ENCODE data around the gene PHLDB3. TPM values are rescaled to one million over a fixed set of nuclear protein-coding genes. Genes with fewer than 3 reads are reported as not detected.

PHLDB3 gene
- total RNA-seq, 2 experiments from 2014 or later = 6.0 to 20.6 TPM

DNA sequence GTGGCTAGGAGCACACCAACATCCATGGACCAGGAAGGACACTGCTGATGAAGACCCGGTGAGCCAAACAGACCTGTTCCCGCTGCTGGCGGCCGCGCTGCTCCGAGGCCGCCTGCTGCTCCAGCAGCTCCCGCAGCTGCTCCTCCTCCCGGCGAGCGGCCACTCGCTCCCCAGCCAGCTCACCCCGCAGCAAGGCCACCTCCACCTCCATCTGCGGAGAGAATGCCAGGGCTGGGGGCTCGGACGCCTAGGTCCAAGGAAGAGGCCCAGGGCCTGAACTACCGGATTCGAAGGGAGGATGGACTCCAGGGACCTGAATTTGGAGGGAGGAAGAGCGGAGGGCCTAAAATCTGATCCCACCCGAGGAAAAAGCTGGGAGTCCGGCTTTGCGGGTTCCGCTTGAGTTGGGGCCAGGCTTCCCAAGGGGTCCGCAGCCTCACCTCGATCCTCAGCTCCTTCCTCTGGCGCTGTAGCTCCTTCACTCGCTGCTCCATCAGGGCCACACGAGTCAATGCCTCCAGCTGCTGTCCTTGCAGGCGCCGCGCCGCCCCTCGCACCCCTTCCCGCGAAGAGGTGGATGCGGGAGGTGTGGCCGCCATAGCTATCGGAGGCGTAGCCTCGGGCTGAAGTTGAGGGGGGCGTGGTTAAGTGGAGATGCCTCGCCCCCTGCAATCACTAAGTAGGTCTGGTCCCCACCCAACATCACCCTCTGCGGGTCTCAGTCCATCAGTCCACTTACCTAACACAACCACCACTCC is 2.7 kb downstream of the PHLDB3 start:
- ChIA-PET POLR2A (interaction anchor here (0.5 to 0.6 kb wide), 2 partner anchors 32 to 711 kb away, joined by 3 read pairs; no protein-coding TSS in a partner anchor), CTCF (ENCODE audit: unreplicated experiment) (interaction anchor here (0.9 kb wide), 1 partner anchor 38 kb away, joined by 10 read pairs; no protein-coding TSS in a partner anchor)
- H4K20me1 ChIP-seq (ENCODE audit: insufficient read depth, low read length) = no peaks in the 10 kb centered on the region
- no peak overlapping the region for H3K4me3 ChIP-seq (ENCODE audit: low read depth, low read length, poor library complexity, severe bottlenecking)
- no peaks in the 10 kb centered on the region for H3K9me3 ChIP-seq (ENCODE audit: low read length)
- peaks cover 16% of the 10 kb centered on the region for H3K4me1 ChIP-seq (ENCODE audit: insufficient read depth, low read length, poor library complexity, severe bottlenecking)
- H3K27ac ChIP-seq (ENCODE audit: low read depth, low read length, poor library complexity, severe bottlenecking) = no peak overlapping the region
- no peaks in the 10 kb centered on the region for H3K9me2 ChIP-seq (ENCODE audit: insufficient read depth, low read length)
- no peak for DNase-seq (ENCODE audit: low spot score)
- BruUV-seq (replicated peaks) = no TSS peak
- H3K36me3 ChIP-seq (ENCODE audit: insufficient read depth, low read length) = no peaks in the 10 kb centered on the region
- H2AFZ ChIP-seq (ENCODE audit: low read length) = no peak overlapping the region
- no peak overlapping the region for H3K4me2 ChIP-seq (ENCODE audit: low read length)
- no peaks in the 10 kb centered on the region for H3K79me2 ChIP-seq (ENCODE audit: insufficient read depth, low read depth, low read length)
- TF ChIP-seq EZH2phosphoT487 (IDR thresholded peaks at IDR 0.05; ENCODE audit: borderline replicate concordance, low read depth, low read length) = no peak
- no peak for TF ChIP-seq CTCF (conservative IDR thresholded peaks at IDR 0.05; ENCODE audit: low read length)
- intact Hi-C loops (cut with micrococcal nuclease; ENCODE audit: unreplicated experiment) = no loop called here

DNA sequence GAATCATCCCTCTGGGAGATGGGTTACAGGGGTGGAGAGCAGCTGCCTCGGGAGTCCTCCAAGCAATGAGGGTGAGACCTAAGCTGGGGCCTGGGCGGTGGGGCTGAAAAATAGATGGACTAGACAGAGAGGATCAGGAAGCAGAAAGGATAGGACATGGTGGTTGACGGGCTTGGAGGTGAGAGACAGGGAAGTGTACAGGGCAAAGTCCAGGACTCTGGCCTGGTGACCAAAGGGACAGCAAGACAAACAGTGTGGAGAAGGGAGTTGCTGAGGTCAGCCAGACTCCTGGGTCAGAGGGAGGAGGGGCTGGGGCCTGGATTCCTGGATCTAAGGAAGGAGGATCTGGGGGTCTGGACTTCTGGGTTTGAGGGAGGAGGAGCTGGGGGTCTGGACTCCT is 5.5 kb downstream of the PHLDB3 start:
- Histone ChIP-seq H2AFZ (ENCODE audit: low read length) (no peak overlapping the region), H3K9me2 (ENCODE audit: insufficient read depth, low read length) (no peaks in the 10 kb centered on the region), H3K79me2 (ENCODE audit: insufficient read depth, low read depth, low read length) (no peaks in the 10 kb centered on the region), H3K4me3 (ENCODE audit: low read depth, low read length, poor library complexity, severe bottlenecking) (no peak overlapping the region), H3K4me1 (ENCODE audit: insufficient read depth, low read length, poor library complexity, severe bottlenecking) (peaks cover 6% of the 10 kb centered on the region), H3K4me2 (ENCODE audit: low read length) (no peak overlapping the region), H4K20me1 (ENCODE audit: insufficient read depth, low read length) (no peaks in the 10 kb centered on the region), H3K36me3 (ENCODE audit: insufficient read depth, low read length) (no peaks in the 10 kb centered on the region), H3K27ac (ENCODE audit: low read depth, low read length, poor library complexity, severe bottlenecking) (no peak overlapping the region), H3K9me3 (ENCODE audit: low read length) (no peaks in the 10 kb centered on the region)
- intact Hi-C loops (cut with micrococcal nuclease; ENCODE audit: unreplicated experiment) = no loop called here
- POLR2A ChIA-PET = no interaction called here
- DNase-seq (ENCODE audit: low spot score) = no peak
- CTCF ChIA-PET (ENCODE audit: unreplicated experiment) = no interaction called here
- BruUV-seq (replicated peaks) = no TSS peak
- TF ChIP-seq EZH2phosphoT487 (IDR thresholded peaks at IDR 0.05; ENCODE audit: borderline replicate concordance, low read depth, low read length) (no peak), CTCF (conservative IDR thresholded peaks at IDR 0.05; ENCODE audit: low read length) (no peak)

DNA sequence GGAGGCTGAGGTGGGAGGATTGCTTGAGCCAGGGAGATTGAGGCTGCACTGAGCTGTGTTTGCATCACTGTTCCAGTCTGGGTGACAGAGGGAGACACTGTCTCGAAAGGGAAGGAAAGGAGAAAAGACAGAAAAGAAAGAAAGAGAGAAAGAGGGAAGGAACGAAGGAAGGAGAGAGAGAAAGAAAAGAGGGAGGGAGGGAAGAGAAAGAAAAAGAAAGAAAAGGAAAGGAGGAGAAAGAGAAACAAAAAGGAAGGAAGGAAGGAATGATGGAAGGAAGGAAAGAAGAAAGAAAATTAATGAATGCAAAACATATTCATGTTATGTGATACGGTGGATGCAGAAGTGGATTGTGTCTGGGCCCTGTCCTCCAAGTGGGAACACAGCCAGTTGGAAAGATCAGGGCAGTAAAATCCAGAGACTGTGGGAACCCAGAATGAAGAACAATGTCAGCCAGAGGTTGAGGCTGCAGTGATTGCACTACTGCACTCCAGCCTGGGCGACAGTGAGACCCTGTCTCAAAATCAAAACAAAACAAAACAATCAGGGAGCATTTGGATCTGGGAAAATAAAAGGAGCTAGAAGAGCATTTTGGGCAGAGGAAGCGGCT is 6.2 kb downstream of the PHLDB3 start:
- H4K20me1 ChIP-seq (ENCODE audit: insufficient read depth, low read length) = no peaks in the 10 kb centered on the region
- no peak overlapping the region for H3K4me3 ChIP-seq (ENCODE audit: low read depth, low read length, poor library complexity, severe bottlenecking)
- intact Hi-C loops (cut with micrococcal nuclease; ENCODE audit: unreplicated experiment) = no loop called here
- CTCF ChIA-PET (ENCODE audit: unreplicated experiment) = no interaction called here
- H3K4me2 ChIP-seq (ENCODE audit: low read length) = no peak overlapping the region
- no peak overlapping the region for H2AFZ ChIP-seq (ENCODE audit: low read length)
- no TSS peak for BruUV-seq (replicated peaks)
- H3K4me1 ChIP-seq (ENCODE audit: insufficient read depth, low read length, poor library complexity, severe bottlenecking) = peaks cover 3% of the 10 kb centered on the region
- POLR2A ChIA-PET = no interaction called here
- H3K36me3 ChIP-seq (ENCODE audit: insufficient read depth, low read length) = no peaks in the 10 kb centered on the region
- no peaks in the 10 kb centered on the region for H3K9me2 ChIP-seq (ENCODE audit: insufficient read depth, low read length)
- H3K79me2 ChIP-seq (ENCODE audit: insufficient read depth, low read depth, low read length) = no peaks in the 10 kb centered on the region
- H3K27ac ChIP-seq (ENCODE audit: low read depth, low read length, poor library complexity, severe bottlenecking) = no peak overlapping the region
- no peak for DNase-seq (ENCODE audit: low spot score)
- no peaks in the 10 kb centered on the region for H3K9me3 ChIP-seq (ENCODE audit: low read length)
- TF ChIP-seq EZH2phosphoT487 (IDR thresholded peaks at IDR 0.05; ENCODE audit: borderline replicate concordance, low read depth, low read length) (no peak), CTCF (conservative IDR thresholded peaks at IDR 0.05; ENCODE audit: low read length) (no peak)

All from OCI-LY7 (cell line).